Anterior cingulate cortex (tissue), 58 donors: ENCODE measurements around the gene FPGS.
"Not testable (repeated sequence)": the region's sequence is repeated elsewhere in the genome, so short reads cannot be mapped to it uniquely, and the experiment has no call there.

Source experiments
- DNase-seq, 58 donors: peaks; one replicate each; lab custom pipeline; 2025; lab: John Stamatoyannopoulos, UW

The FPGS gene

DNA sequence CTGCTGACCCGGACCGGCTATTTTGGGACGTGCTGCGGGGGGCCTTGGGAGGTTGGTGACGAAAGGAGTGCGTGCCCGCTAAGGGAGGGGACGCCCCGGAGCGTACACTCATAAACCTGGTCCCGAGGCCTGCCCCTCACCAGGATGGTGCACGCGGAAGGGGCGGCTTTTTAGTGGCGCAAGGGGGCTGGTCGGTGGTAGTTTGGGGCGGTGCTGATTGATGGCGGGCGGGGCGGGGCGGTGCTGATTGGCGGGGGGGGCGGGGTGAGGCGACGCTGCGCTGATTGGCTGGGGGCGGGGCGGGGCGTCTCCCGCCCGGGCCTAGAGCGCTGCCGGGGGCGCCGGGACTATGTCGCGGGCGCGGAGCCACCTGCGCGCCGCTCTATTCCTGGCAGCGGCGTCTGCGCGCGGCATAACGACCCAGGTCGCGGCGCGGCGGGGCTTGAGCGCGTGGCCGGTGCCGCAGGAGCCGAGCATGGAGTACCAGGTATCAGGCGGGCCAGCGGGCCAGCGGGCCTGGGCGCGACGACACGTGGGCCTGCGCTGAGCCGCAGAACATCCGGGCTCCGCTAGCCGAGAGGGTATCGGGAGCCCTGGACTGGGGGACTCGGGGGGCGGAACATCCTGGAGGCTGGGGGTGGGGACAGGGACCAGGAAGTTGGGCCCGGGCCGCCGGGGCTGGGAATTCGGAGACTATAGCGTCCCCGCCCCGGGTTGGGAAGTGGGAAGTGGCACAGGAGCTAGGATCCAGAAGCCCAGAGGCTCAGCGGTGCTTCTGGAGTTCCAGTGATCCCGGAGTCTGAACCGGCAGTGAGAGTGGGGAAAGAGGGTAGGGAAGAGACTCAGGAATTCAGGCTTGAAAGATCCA, at the start of gene FPGS:
TSS of gene FPGS (plus strand) at position 307 of the 868 bp plus-strand sequence. CDS start at position 350, 43 bp downstream.
- DNase-seq = peak; percentile 43 to 94 (median 84)

DNA sequence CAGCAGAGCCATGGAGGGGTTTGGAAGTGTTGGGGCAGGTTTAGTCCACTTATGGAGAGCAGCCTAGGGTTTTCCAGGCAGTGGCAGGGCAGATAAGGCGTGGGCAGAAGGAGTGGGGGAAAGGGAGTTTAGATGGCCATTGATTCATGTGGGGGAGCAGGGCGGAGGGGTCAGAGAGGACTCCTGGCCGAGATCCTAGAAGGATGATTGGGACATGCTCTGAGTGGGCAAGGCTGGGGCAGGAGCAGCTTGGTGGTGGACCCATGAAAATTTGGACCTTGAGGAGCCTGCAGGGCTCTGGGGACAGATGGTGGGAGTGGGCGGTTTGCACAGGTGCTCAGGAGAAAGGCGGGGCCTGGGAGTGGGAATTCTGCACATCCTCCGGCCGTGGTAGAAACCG, 49.5 kb upstream of the FPGS start:
- peak in 1 of 58 donors; percentile 5 for DNase-seq

DNA sequence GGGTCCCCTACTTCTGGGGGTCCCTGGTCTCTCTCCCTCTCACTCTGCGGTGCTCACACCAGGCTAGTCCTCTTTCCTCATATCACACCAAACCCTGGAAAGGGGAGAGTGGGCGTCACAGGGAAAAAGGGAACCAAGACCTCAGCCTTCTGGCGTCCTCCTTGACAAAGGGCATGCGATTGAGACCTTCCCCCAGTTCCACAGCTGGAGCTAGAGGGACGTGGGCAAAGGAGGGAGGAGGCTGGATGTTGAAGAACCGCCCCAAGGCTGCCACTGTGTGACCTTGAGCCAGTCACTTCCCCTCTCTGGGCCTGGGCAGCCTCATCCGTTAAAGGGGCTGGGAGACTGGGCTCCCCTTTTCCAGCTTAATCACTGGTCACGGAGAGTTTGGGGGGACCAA, 49.1 kb upstream of the FPGS start:
- no peak for DNase-seq

- DNase-seq = peak in 50 of 58 donors; percentile 18 to 83 (median 58)
Observed at GRCh38 chr9:127754099-127755060, 48.3 kb upstream of the FPGS start.

DNA sequence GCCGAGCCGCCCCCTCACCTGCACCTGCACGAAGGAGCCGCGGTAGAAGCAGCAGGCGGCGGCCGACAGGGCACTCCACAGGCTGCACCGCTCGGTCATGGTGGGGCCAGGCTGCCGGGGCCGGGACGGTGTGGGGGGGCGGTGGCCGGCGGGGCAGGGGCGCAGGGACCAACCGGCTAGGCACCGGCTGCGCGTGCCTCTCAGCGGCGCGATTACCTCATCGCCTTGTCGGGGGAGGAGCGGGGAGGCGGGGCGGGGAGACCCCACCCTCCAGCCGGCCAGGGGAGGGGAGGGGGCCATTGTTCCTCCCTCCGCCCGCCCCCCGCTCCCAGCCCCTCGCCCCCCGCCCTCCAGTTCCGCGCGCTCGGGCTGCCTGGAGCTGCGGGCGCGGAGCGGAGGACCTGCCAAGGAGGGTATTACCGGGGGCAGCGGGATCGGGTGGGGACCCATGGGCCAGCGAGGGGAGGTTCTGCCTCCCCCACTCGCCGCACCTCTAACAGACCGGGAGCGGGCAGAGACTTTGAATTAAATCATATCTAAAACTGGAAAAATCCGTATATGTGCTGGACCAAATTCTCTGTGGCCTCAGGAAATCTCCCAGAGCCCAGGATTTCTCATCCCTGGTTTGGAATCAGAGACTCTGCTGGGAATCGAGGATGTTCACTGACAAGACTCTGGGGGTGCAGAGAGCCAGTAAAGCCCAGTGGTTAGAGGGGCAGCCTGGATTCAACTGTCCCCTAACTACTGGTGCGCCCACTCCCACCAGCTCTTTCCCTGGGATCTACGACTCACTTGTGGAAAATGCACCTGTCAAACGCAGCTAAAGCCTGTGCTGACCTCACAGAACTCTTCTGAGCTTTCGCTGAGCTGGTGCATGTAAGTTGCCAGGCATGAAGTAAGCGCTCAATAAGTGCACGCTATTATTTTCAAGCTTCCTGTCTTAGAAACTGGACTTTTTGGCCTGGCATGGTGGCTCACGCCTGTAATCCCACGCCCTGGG, 47.3 kb upstream of the FPGS start:
- peak in 22 of 58 donors; percentile 8 to 65 (median 36) for DNase-seq

DNA sequence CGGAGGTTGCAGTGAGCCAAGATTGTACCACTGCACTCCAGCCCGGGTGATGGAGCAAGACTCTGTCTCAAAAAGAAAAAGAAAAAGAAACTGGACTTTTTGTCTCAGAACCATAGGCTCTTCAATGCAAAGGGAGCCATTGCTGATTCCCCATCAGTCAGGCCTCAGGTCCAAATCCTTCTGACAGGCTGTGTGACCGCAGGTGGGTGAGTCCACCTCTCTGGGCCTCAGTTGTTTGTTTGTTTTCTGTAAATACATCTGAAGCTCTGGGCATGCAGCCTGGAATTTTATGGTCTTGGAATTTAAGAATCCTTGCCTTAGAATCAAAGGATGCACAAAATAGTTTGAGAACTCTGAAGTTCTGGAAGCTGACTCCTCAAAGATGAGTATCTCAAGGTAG, 46.4 kb upstream of the FPGS start:
- no peak for DNase-seq

- not testable (repeated sequence) for DNase-seq
Observed at GRCh38 chr9:127756776-127757175, 45.9 kb upstream of the FPGS start.

DNA sequence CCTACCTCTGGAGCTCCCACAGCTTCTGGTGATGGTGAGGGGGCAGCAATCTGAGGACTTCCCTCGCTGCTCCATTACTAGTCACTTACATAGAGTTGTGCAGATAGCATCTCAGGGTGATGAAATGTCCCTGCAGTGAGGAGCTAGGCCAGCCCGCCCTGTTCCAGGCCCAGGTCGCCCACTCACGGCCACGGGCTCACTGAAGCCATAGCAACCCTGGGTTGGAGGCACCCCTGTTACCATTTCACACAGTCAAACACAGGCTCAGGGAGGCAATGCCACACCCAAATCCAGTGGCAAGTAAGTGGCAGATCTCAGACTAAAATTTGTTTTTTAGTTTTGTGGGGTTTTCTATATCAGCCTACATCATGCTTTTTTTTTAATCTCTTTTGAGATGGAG, 43.8 kb upstream of the FPGS start:
- no peak for DNase-seq

- no peak for DNase-seq
Observed at GRCh38 chr9:127761061-127761460, 41.6 kb upstream of the FPGS start.

DNA sequence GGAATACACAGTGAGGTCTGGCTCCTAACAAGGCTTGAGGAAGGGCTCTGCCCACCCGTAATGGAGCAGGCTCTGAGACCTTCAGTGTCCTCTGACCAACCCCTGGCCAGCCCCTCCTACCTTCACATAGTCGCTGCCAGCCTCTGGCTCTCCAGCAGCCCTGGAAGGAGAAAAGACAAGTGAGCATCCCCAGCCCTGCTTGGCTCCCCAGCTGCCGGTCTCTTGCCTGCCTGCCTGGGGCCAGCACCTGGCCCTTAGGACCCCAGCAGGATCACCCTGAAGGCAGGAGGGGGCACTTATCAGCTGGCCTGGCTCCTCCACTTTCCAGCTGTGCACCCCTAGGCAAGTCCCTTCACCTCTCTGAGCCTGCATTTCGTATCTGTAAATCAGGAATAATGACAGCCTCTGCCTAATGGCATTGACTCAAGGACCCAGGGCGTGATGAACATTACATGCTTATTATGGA, 41.2 kb upstream of the FPGS start:
- no peak for DNase-seq

GRCh38 chr9:127762111-127762676, 40.5 kb upstream of the FPGS start:
- DNase-seq = no peak

- peak in 4 of 58 donors; percentile 10 to 24 (median 12) for DNase-seq
Observed at GRCh38 chr9:127763918-127764384, 38.7 kb upstream of the FPGS start.

DNA sequence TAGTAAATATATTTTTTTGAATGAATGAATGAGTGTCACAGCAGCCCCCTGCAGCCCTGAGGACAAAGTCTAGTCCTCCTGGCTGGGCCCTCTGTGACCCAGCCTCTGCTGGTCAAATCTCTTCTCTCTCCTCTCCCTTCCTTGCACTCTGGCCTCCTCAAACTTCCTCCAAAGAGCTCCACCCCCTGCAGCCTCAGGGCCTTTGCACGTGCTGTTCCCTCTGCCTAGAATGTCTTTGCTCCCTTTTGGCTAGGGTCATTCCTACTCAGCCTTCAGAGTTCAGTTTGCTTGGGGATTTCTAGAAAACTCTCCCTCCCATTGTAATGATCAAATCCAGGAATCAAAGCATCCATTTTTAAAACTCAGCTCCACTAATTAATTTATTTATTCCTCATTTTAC, 37.3 kb upstream of the FPGS start:
- DNase-seq = no peak

GRCh38 chr9:127767410-127767809, 35.3 kb upstream of the FPGS start:
- DNase-seq = no peak

DNA sequence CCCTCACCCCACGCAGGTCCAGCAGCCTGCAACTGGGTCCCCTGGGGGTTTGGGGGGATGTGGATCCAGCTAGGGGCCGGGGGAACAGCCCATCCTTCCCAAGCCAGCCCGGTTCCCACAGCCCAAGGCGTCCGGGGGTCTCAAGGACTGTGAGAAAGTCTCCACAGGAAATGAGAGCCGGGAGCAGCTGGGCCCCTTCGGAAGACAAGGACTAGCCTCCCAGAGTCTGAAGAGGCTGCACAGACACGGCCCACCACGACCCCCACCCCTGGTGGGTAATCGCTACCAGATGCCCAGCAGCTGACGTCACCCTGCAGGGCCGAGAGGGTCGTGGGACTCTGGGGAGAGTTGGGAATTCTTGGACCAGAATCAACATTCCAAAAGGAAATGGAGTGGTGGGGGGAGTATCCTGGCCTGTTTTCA, 34.8 kb upstream of the FPGS start:
- no peak for DNase-seq

GRCh38 chr9:127768698-127769097, 34.0 kb upstream of the FPGS start:
- no peak for DNase-seq

DNA sequence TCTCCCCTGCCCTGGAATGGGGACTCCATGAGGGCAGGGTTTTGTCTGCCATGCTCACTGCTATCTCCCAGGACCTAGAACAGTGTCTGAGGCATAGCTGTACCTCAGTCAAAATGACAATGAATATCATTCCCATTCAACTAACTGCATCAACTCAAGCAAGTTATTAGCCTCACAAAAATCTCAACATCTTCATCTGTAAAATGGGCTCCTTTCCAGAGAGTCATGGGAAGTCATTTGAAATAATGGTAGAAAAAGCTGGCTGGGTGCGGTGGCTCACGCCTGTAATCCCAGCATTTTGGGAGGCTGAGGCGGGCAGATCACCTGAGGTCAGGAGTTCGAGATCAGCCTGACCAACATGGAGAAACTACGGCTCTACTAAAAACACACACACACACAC, 33.6 kb upstream of the FPGS start:
- DNase-seq = no peak

GRCh38 chr9:127769929-127770582, 32.6 kb upstream of the FPGS start:
- DNase-seq = no peak

DNA sequence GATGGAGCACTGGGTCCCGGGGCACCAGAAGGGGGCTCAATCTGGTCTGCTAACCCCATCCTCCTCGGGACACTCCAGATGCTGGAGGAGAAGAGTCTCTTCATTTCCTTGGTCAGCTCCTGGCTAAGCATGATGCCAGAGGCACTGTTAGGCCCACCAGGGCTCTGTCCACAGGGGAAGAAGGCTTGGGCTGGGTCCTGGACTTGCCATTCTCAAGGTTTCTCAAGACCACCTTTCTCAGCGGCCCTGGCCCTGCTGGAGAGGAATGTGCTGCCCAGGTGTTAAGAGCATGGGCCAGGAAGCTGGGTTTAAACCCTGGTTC, 32.1 kb upstream of the FPGS start:
- no peak for DNase-seq
